ENCODE results near the gene SLC25A11.

SLC25A11 gene

DNA sequence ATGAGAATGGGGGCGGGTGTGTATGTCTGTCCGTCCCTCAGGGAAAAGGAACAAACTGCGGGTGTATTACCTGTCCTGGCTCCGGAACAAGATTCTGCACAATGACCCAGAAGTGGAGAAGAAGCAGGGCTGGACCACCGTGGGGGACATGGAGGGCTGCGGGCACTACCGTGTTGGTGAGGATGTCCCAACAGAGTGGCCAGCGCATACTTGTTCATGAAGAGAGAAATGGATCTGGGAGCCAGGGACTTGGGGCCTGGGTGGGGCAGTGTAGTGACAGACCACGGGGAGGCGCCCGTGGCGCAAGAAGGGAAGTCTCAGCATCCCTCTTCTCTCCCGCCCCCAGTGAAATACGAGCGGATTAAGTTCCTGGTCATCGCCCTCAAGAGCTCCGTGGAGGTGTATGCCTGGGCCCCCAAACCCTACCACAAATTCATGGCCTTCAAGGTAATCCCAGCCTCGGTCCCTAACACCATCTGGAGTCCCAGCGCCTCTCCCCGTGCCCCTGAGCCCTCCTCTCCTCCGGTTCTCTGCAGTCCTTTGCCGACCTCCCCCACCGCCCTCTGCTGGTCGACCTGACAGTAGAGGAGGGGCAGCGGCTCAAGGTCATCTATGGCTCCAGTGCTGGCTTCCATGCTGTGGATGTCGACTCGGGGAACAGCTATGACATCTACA, 44.1 kb downstream of the SLC25A11 start:
- DNase-seq (ENCODE audit: low read depth) = no peak
- in situ Hi-C loops (cut with HindIII; ENCODE audit: low sequenced_read_pairs) = no loop called here
- TF ChIP-seq, protein P1, sequence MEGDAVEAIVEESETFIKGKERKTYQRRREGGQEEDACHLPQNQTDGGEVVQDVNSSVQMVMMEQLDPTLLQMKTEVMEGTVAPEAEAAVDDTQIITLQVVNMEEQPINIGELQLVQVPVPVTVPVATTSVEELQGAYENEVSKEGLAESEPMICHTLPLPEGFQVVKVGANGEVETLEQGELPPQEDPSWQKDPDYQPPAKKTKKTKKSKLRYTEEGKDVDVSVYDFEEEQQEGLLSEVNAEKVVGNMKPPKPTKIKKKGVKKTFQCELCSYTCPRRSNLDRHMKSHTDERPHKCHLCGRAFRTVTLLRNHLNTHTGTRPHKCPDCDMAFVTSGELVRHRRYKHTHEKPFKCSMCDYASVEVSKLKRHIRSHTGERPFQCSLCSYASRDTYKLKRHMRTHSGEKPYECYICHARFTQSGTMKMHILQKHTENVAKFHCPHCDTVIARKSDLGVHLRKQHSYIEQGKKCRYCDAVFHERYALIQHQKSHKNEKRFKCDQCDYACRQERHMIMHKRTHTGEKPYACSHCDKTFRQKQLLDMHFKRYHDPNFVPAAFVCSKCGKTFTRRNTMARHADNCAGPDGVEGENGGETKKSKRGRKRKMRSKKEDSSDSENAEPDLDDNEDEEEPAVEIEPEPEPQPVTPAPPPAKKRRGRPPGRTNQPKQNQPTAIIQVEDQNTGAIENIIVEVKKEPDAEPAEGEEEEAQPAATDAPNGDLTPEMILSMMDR (IDR thresholded peaks at IDR 0.05; ENCODE audit: low read depth, low read length, missing control alignments) = peak; percentile 17
- H3K4me3 ChIP-seq (ENCODE audit: low read depth, low read length) = no peak overlapping the region

DNA sequence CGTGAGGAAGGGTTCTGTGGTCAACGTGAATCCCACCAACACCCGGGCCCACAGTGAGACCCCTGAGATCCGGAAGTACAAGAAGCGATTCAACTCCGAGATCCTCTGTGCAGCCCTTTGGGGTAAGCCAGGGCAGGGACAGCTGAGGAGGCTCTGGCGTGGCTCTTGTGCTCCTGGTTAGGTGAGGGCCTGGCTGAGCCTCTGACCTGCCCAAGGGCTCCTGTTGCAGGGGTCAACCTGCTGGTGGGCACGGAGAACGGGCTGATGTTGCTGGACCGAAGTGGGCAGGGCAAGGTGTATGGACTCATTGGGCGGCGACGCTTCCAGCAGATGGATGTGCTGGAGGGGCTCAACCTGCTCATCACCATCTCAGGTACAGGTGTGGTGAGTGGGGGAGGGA, 44.7 kb downstream of the SLC25A11 start:
- in situ Hi-C loops (cut with HindIII; ENCODE audit: low sequenced_read_pairs) = no loop called here
- TF ChIP-seq, protein P1 (IDR thresholded peaks at IDR 0.05; ENCODE audit: low read depth, low read length, missing control alignments) = no peak
- no peak overlapping the region for H3K4me3 ChIP-seq (ENCODE audit: low read depth, low read length)
- DNase-seq (ENCODE audit: low read depth) = no peak

DNA sequence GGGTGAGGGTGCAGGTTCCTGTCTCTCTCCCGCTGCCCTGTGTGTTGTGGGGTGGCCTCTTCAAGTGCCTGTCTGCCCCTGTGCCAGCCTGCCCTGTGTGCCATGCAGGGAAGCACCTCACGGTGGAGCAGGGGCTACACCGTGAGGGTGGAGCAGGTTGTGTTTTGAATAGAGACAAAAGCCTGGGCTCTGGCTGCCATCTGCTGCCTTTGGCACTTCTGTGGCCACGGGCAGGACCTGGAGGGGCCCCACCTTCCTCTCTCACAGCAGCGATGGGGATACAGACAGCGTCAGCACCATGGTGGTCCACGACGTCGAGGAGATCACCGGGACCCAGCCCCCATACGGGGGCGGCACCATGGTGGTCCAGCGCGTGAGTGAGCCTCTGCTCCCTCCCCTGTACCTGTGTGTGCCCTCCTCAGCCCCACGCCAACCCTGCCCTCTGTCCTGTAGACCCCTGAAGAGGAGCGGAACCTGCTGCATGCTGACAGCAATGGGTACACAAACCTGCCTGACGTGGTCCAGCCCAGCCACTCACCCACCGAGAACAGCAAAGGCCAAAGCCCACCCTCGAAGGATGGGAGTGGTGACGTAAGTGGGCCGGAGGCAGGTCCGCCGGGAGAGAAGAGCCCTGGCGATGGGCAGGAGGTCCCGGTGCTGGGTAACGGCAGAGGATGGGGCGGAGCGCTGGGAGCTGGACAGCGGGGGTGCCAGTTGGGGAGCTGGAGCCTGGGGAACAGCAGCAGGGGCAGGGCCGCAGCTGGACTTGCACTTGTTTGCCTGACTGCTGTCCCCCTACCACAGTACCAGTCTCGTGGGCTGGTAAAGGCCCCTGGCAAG, 45.9 kb downstream of the SLC25A11 start:
- TF ChIP-seq, protein P1 (IDR thresholded peaks at IDR 0.05; ENCODE audit: low read depth, low read length, missing control alignments) = no peak
- no peak overlapping the region for H3K4me3 ChIP-seq (ENCODE audit: low read depth, low read length)
- in situ Hi-C loops (cut with HindIII; ENCODE audit: low sequenced_read_pairs) = no loop called here
- no peak for DNase-seq (ENCODE audit: low read depth)

DNA sequence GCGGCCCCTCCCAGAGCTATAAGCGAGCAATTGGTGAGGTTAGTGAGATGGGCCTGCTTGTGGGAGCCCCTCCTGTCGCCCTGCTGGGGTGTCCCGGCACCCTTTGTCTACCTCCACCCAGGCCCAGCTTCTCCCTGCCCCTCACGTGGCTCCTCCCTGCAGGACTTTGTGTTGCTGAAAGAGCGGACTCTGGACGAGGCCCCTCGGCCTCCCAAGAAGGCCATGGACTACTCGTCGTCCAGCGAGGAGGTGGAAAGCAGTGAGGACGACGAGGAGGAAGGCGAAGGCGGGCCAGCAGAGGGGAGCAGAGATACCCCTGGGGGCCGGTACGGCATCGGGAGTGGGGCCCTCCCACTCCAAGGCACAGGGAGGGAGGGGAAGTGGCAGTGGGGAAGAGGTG, 46.6 kb downstream of the SLC25A11 start:
- no peak overlapping the region for H3K4me3 ChIP-seq (ENCODE audit: low read depth, low read length)
- in situ Hi-C loops (cut with HindIII; ENCODE audit: low sequenced_read_pairs) = no loop called here
- no peak for DNase-seq (ENCODE audit: low read depth)
- TF ChIP-seq, protein P1 (IDR thresholded peaks at IDR 0.05; ENCODE audit: low read depth, low read length, missing control alignments) = no peak

DNA sequence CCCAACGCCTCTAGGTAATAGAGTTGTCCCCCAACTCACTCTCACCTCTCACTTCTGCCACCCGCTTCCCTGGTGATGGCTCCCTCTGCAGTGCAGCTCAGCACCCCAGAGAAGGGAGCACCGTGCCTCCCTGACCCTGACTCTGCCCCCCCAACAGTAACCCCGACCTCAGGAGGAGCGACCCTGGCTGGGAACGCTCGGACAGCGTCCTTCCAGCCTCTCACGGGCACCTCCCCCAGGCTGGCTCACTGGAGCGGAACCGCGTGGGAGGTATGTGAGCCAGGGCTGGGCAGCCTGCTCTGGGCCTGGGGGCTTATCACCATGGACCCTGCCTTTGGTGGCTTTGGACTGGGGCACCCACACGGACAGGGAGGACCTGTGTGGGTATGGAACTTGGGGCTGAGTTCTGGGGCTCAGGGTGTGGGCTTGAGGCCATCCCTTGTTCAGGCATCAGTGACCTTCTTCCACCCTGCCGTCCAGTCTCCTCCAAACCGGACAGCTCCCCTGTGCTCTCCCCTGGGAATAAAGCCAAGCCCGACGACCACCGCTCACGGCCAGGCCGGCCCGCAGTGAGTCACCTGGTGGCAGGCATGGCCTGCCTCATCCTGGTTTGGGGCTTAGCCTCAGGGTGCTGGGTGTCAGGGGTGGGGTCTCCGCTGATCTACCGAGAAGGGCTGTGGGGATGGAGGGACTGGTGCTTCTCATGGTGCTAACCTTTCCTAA, 47.2 kb downstream of the SLC25A11 start:
- TF ChIP-seq, protein P1 (IDR thresholded peaks at IDR 0.05; ENCODE audit: low read depth, low read length, missing control alignments) = no peak
- H3K4me3 ChIP-seq (ENCODE audit: low read depth, low read length) = no peak overlapping the region
- in situ Hi-C loops (cut with HindIII; ENCODE audit: low sequenced_read_pairs) = no loop called here
- DNase-seq (ENCODE audit: low read depth) = no peak

All from astrocyte of the cerebellum (primary cell).